Neural progenitor cell (in vitro differentiated cells): Measurements from ENCODE around the gene CARNS1. TPM values are rescaled to one million over a fixed set of nuclear protein-coding genes. Genes with fewer than 3 reads are reported as not detected.

Source experiments
- DNase-seq: peaks from one replicate; pipeline ENCODE4 v3.0.0-alpha.2; 2016; ENCODE audit warnings: low spot score
- H2AFZ ChIP-seq: fragments of 200-600 bp; sonication (generic); replicated peaks from 2 replicates; pipeline ENCODE4 v1.6.1; 2016; ENCODE audit warnings: antibody characterized with exemption
- H3F3A ChIP-seq: fragments of 200-600 bp; sonication (generic); 2 replicates; pipeline ENCODE4 v1.6.1; 2016; ENCODE audit warnings: antibody characterized with exemption, low read depth
- H3K27ac ChIP-seq: fragments of 200-600 bp; sonication (generic); 2 replicates; pipeline ENCODE4 v1.5.1; 2016; ENCODE audit warnings: mild to moderate bottlenecking
- H3K27me3 ChIP-seq: fragments of 200-600 bp; sonication (generic); 2 replicates; pipeline ENCODE4 v1.6.1; 2016; ENCODE audit warnings: mild to moderate bottlenecking, moderate library complexity
- H3K36me3 ChIP-seq: fragments of 200-600 bp; sonication (generic); 2 replicates; pipeline ENCODE4 v1.5.1; 2016
- H3K4me1 ChIP-seq: fragments of 200-600 bp; sonication (generic); 2 replicates; pipeline ENCODE4 v1.6.1; 2016; ENCODE audit warnings: mixed run types
- H3K4me2 ChIP-seq: fragments of 200-600 bp; sonication (generic); 2 replicates; pipeline ENCODE4 v1.6.1; 2016
- H3K4me3 ChIP-seq: fragments of 200-600 bp; sonication (generic); 2 replicates; pipeline ENCODE4 v1.5.1; 2016
- H3K79me2 ChIP-seq: fragments of 200-600 bp; sonication (generic); 2 replicates; pipeline ENCODE4 v1.6.1; 2016; ENCODE audit warnings: low read depth
- H3K9ac ChIP-seq: fragments of 200-600 bp; sonication (generic); 2 replicates; pipeline ENCODE4 v1.6.1; 2016
- H3K9me3 ChIP-seq: fragments of 200-600 bp; sonication (generic); 2 replicates; pipeline ENCODE4 v1.5.1; 2016; ENCODE audit warnings: low read depth
- H4K20me1 ChIP-seq: fragments of 200-600 bp; sonication (generic); 2 replicates; pipeline ENCODE4 v1.6.1; 2016; ENCODE audit warnings: low read depth
- H3K27ac Mint-ChIP-seq: 3 replicates; pipeline ENCODE4 v1.8.0; 2021; ENCODE audit warnings: mixed read lengths
- H3K27me3 Mint-ChIP-seq: 2 replicates; pipeline ENCODE4 v1.8.0; 2022; ENCODE audit warnings: low read depth, mild to moderate bottlenecking, inconsistent platforms, moderate library complexity, mixed read lengths; ENCODE audit not compliant: insufficient read depth
- H3K36me3 Mint-ChIP-seq: 3 replicates; pipeline ENCODE4 v1.8.0; 2021; ENCODE audit warnings: mixed read lengths
- H3K4me1 Mint-ChIP-seq: 3 replicates; pipeline ENCODE4 v1.8.0; 2021; ENCODE audit warnings: mixed read lengths
- H3K4me3 Mint-ChIP-seq: 3 replicates; pipeline ENCODE4 v1.8.0; 2021; ENCODE audit warnings: mild to moderate bottlenecking, moderate library complexity, mixed read lengths
- H3K9me3 Mint-ChIP-seq: 3 replicates; pipeline ENCODE4 v1.8.0; 2020; ENCODE audit warnings: mixed read lengths
- CTCF ChIP-seq: fragments of 200-600 bp; sonication (generic); IDR thresholded peaks from 2 replicates; pipeline ENCODE4 v1.5.1; 2017; ENCODE audit warnings: antibody characterized with exemption, mild to moderate bottlenecking
- EZH2 ChIP-seq: fragments of 200-600 bp; sonication (generic); IDR thresholded peaks from 2 replicates; pipeline ENCODE4 v1.6.1; 2017; ENCODE audit warnings: antibody characterized with exemption, mild to moderate bottlenecking, moderate library complexity
- EZH2phosphoT487 ChIP-seq: fragments of 200-600 bp; sonication (generic); IDR thresholded peaks from 2 replicates; pipeline ENCODE4 v1.6.1; 2017; ENCODE audit warnings: antibody characterized with exemption
- total RNA-seq: library from RNA; depleted of rRNA; stranded (reverse); fragments of >200 nt; gene quantifications from 2 replicates; pipeline ENCODE4 v1.2.3, GENCODE V29; 2015; ENCODE audit warnings: low replicate concordance

Gene CARNS1
- total RNA-seq, 1 donor from 2014 or later = 0.52 TPM

GRCh38 chr11:67457453-67457852, 42.0 kb downstream of the CARNS1 start:
- H3K4me1 Mint-ChIP-seq = peaks cover 4% of the 10 kb centered on the region
- Histone ChIP-seq H3K79me2 (no peaks in the 10 kb centered on the region), H3K36me3 (no peaks in the 10 kb centered on the region), H2AFZ (no peak overlapping the region), H3K9ac (no peak overlapping the region), H3K4me1 (no peaks in the 10 kb centered on the region), H3K4me2 (no peak overlapping the region), H3K27ac (no peak overlapping the region), H3F3A (no peaks in the 10 kb centered on the region), H3K9me3 (no peaks in the 10 kb centered on the region), H3K4me3 (no peak overlapping the region), H4K20me1 (no peaks in the 10 kb centered on the region), H3K27me3 (no peaks in the 10 kb centered on the region)
- no peak overlapping the region for H3K27ac Mint-ChIP-seq
- H3K4me3 Mint-ChIP-seq = no peak overlapping the region
- DNase-seq = no peak
- no peaks in the 10 kb centered on the region for H3K36me3 Mint-ChIP-seq
- no peak for TF ChIP-seq CTCF
- TF ChIP-seq EZH2phosphoT487 = no peak
- no peak for TF ChIP-seq EZH2
- H3K9me3 Mint-ChIP-seq = no peaks in the 10 kb centered on the region
- peaks cover 3% of the 10 kb centered on the region for H3K27me3 Mint-ChIP-seq

- no peak overlapping the region for H3K4me3 ChIP-seq
- Mint-ChIP-seq H3K4me1 (peaks cover 4% of the 10 kb centered on the region), H3K9me3 (no peaks in the 10 kb centered on the region), H3K27me3 (peaks cover 4% of the 10 kb centered on the region), H3K27ac (no peak overlapping the region), H3K4me3 (no peak overlapping the region), H3K36me3 (no peaks in the 10 kb centered on the region)
- no peak overlapping the region for H2AFZ ChIP-seq
- no peaks in the 10 kb centered on the region for H3F3A ChIP-seq
- no peak overlapping the region for H3K9ac ChIP-seq
- no peak overlapping the region for H3K27ac ChIP-seq
- no peaks in the 10 kb centered on the region for H3K27me3 ChIP-seq
- no peaks in the 10 kb centered on the region for H3K4me1 ChIP-seq
- H3K9me3 ChIP-seq = no peaks in the 10 kb centered on the region
- H4K20me1 ChIP-seq = no peaks in the 10 kb centered on the region
- no peaks in the 10 kb centered on the region for H3K36me3 ChIP-seq
- H3K79me2 ChIP-seq = no peaks in the 10 kb centered on the region
- no peak overlapping the region for H3K4me2 ChIP-seq
- DNase-seq = no peak
- TF ChIP-seq CTCF = no peak
Observed at GRCh38 chr11:67458266-67458665, 42.8 kb downstream of the CARNS1 start.

- no peak overlapping the region for H3K4me3 ChIP-seq
- H3K9me3 ChIP-seq = no peaks in the 10 kb centered on the region
- Mint-ChIP-seq H3K9me3 (no peaks in the 10 kb centered on the region), H3K27ac (no peak overlapping the region), H3K4me3 (no peak overlapping the region), H3K27me3 (peaks cover 5% of the 10 kb centered on the region), H3K4me1 (peaks cover 13% of the 10 kb centered on the region), H3K36me3 (no peaks in the 10 kb centered on the region)
- H4K20me1 ChIP-seq = no peaks in the 10 kb centered on the region
- no peak overlapping the region for H3K9ac ChIP-seq
- TF ChIP-seq EZH2 (no peak), EZH2phosphoT487 (no peak), CTCF (no peak)
- no peaks in the 10 kb centered on the region for H3F3A ChIP-seq
- peaks cover 8% of the 10 kb centered on the region for H3K79me2 ChIP-seq
- no peak for DNase-seq
- H2AFZ ChIP-seq = no peak overlapping the region
- H3K27ac ChIP-seq = no peak overlapping the region
- H3K4me1 ChIP-seq = peaks cover 4% of the 10 kb centered on the region
- H3K4me2 ChIP-seq = no peak overlapping the region
- no peaks in the 10 kb centered on the region for H3K27me3 ChIP-seq
- H3K36me3 ChIP-seq = no peaks in the 10 kb centered on the region
Observed at GRCh38 chr11:67463186-67463585, 47.7 kb downstream of the CARNS1 start.
